Large intestine (tissue), 3 donors: Measurements from ENCODE around the gene MGAT3. TPM values are rescaled to one million over a fixed set of nuclear protein-coding genes. Genes with fewer than 3 reads are reported as not detected.
A peak's percentile ranks its signal among the peaks of the same experiment; 100 is the strongest.
"Not testable (repeated sequence)": the region's sequence is repeated elsewhere in the genome, so short reads cannot be mapped to it uniquely, and the experiment has no call there.

Experiments used
- DNase-seq, 2 donors: peaks; one replicate each; pipeline versions ENCODE4 v3.0.0 to v3.0.0-alpha.2; 2013
- H3K27ac ChIP-seq: one replicate; pipeline ENCODE4 v1.5.1; 2013; ENCODE audit warnings: low read length
- H3K27me3 ChIP-seq: 2 replicates; pipeline ENCODE4 v1.6.1; 2013; ENCODE audit warnings: low read length; ENCODE audit not compliant: control insufficient read depth, insufficient read depth
- H3K36me3 ChIP-seq: 2 replicates; pipeline ENCODE4 v1.6.1; 2013; ENCODE audit warnings: low read length; ENCODE audit not compliant: control insufficient read depth, insufficient read depth
- H3K4me1 ChIP-seq: one replicate; pipeline ENCODE4 v1.6.1; 2013; ENCODE audit warnings: low read length; ENCODE audit not compliant: control insufficient read depth, insufficient read depth
- H3K4me3 ChIP-seq: one replicate; pipeline ENCODE4 v1.5.1; 2013; ENCODE audit warnings: low read length
- H3K9me3 ChIP-seq: one replicate; pipeline ENCODE4 v1.6.1; 2013; ENCODE audit warnings: mild to moderate bottlenecking, low read depth, low read length, moderate library complexity; ENCODE audit not compliant: control insufficient read depth
- WGBS: methylation state at CpG from one replicate; pipeline ENCODE4 v1.1.5; 2013; ENCODE audit warnings: low lambda C conversion rate; ENCODE audit not compliant: insufficient coverage; 5-methylcytosine and 5-hydroxymethylcytosine counted together
- polyA plus RNA-seq: library from polyadenylated mRNA; unstranded; fragments of 120-200 nt; gene quantifications from one replicate; pipeline ENCODE4 v1.2.1, GENCODE V29; 2013

The MGAT3 gene
- polyA plus RNA-seq, 1 donor: 24.1 TPM

DNA sequence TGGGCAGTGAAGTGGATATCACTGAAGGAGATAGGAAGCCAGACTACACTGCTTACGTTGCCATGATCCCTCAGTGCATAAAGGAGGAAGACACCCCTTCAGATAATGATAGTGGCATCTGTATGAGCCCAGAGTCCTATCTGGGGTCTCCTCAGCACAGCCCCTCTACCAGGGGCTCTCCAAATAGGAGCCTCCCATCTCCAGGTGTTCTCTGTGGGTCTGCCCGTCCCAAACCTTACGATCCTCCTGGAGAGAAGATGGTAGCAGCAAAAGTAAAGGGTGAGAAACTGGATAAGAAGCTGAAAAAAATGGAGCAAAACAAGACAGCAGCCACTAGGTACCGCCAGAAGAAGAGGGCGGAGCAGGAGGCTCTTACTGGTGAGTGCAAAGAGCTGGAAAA is 65.3 kb downstream of the MGAT3 start:
- Histone ChIP-seq H3K36me3 (peaks cover 50% of the 10 kb centered on the region), H3K4me3 (peak overlapping the region; percentile 100), H3K4me1 (peaks cover 37% of the 10 kb centered on the region), H3K27ac (peak overlapping the region; percentile 100)
- H3K27me3 ChIP-seq, DNase-seq, H3K9me3 ChIP-seq: not testable (repeated sequence)
- no CpG with 5 or more reads among the region's 5 CpGs for WGBS

DNA sequence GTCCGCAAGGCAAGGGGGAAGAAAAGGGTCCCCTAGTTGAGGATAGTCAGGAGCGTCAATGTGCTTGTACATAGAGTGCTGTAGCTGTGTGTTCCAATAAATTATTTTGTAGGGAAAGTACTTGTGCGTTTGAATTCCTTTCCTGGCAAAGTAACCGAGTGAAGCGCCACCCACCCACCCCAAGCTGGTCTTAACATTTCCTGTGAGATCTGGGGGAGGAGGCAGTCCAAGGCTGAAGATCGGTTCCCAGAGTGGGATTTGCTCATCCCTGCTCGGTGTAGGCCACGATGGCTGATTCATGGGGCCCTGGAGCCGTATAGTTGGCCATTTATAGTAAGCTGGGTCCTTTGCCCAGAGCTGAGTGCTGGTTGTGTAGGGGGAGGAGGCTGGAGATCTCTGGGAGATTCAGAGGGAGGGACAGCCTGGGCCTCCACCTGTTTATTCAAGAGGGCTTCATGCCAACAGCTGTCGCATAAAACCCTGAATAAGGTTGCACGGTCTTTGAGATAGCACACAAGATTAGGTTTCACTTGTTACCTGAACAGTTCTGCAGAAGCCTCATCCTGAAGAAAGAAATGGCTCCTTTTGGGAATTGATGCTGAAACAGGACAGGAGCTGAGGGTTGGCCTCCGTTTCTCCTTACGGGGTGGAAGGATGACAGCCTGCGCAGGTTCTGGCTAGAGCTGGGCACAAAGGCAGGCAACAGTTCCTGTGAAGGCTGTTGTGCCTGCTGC is 65.9 kb downstream of the MGAT3 start:
- H3K36me3 ChIP-seq: peaks cover 47% of the 10 kb centered on the region
- peak overlapping the region; percentile 46 for H3K27ac ChIP-seq
- H3K4me3 ChIP-seq: peak overlapping the region; percentile 100
- H3K4me1 ChIP-seq: peaks cover 36% of the 10 kb centered on the region
- H3K27me3 ChIP-seq: no peaks in the 10 kb centered on the region
- H3K9me3 ChIP-seq: peaks cover 3% of the 10 kb centered on the region
- WGBS: no CpG with 5 or more reads among the region's 14 CpGs
- DNase-seq: peak in 1 of 2 donors; percentile 53

DNA sequence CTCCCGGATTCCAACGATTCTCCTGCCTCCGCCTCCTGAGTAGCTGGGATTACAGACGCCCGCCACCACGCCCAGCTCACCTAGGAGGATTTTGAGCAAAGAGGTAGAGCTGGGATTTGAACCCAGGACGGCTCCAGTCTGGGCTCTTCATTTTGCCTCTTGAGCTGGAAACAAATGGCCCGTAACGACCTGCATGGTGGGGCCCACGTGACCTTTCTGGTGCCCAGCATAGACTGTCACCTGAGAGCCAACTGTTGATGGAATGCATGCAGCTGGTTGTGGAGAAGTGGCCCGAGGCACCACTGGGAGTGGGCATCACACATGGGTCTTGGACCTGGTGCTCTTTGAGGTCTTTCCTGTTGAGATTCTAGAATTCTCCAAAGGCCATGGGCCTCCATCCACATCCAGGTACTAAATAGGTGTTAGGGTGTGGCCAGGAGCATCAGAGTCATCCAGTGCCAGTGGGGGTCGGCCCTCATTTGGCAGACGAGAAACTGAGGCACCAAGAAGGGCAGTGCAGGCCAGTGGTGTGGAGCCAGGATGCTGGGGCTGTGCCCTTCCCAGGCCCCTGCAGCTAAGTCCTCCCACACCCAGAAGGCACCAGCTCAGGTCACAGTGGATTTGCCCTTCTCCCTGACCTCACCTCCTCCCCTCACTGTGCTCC is 67.4 kb downstream of the MGAT3 start:
- DNase-seq: no peak
- no peak overlapping the region for H3K27ac ChIP-seq
- no peak overlapping the region for H3K4me3 ChIP-seq
- H3K4me1 ChIP-seq: peaks cover 36% of the 10 kb centered on the region
- H3K36me3 ChIP-seq: peaks cover 56% of the 10 kb centered on the region
- WGBS: no CpG with 5 or more reads among the region's 13 CpGs
- no peaks in the 10 kb centered on the region for H3K27me3 ChIP-seq
- H3K9me3 ChIP-seq: peaks cover 3% of the 10 kb centered on the region

DNA sequence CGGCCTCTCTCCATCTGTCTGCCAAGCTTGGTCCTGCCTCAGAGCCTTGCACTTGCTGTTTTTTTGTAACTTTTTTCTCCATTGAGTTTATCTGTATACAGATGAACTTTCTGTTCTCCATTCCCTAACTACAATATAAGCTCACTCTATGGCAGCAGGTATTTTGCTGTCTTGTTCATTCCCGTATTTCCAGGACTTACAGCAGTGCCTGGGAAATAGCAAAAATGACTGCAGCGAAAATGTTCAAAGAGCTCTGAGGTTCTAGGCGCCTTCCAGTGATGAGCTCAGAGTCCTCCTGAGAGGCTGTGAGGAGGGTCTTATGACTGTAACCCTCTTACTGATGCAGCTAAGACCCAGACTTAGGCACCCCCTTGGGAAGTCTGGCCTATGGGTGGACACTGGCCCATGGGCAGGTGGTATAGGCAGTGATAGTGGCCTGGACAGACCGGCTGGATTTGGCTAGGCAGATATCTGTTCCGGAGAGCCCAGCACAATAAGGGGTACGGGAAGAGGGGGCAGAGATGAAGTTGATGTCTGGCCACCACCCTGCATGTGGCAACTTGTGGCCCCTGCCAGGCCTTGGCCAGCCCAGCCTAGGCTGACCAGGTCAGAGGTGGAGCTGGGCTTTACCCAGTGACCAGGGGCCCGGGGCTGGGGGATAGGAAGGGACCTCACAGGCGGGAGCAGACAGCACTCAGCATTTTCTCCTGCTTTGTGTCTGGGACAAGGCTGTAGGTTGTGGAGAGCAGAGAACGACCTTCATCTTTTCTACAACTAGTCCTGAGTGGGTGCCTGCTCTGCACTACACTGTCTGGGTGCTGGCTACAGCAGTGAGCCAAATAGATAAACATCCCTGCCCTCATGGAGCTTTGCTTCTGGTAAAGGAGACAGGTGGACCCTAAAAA is 68.2 kb downstream of the MGAT3 start:
- no peak overlapping the region for H3K27ac ChIP-seq
- WGBS: 64% methylated on average over 2 of the region's 10 CpGs
- H3K36me3 ChIP-seq: peaks cover 64% of the 10 kb centered on the region

DNA sequence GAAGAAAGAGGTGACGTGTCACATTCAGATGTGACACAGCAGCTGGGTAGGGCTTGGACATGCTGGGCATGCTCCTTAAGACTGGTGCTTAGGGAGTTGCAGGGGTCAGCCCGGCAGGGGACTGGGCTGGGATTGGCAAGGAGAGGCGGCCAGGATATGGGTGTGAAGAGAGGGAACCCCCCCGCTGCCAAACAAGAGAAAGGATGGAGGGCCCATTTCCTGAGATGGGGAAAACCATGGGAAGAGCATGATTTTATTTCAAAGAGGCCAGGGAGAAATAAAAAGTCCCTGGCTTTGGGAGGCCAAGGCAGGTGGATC is 68.8 kb downstream of the MGAT3 start:
- Histone ChIP-seq H3K27ac (no peak overlapping the region), H3K4me1 (peaks cover 44% of the 10 kb centered on the region), H3K9me3 (no peaks in the 10 kb centered on the region), H3K27me3 (no peaks in the 10 kb centered on the region), H3K4me3 (no peak overlapping the region), H3K36me3 (peaks cover 68% of the 10 kb centered on the region)
- DNase-seq: no peak
- 87% methylated on average over 3 of the region's 4 CpGs for WGBS

More for the DNA sequence above, 68.2 kb downstream of the MGAT3 start:
- DNase-seq: no peak
- Histone ChIP-seq H3K9me3 (no peaks in the 10 kb centered on the region), H3K27me3 (no peaks in the 10 kb centered on the region), H3K4me3 (no peak overlapping the region), H3K4me1 (peaks cover 44% of the 10 kb centered on the region)

DNA sequence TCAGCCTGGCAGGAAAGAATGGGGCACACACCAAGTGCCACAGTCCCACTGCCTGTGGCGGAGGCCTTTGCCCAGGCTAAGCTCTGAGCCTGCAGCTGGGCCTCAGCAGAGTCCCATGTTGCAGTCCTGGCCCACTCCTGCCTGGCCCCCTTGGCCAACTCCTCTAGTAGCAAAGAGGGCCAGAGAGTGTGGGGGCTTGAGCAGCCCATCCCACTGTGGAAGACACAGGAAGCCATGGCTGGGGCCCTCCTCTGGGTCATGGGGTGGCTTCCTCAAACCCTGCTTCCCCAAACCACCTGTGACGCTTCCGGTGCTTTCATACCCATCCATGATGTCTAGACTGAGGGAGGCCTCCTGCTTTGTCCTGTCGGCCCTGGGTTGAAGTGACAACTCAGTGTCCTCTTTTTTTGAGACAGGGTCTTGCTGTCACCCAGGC is 69.9 kb downstream of the MGAT3 start:
- H3K27ac ChIP-seq: no peak overlapping the region

DNA sequence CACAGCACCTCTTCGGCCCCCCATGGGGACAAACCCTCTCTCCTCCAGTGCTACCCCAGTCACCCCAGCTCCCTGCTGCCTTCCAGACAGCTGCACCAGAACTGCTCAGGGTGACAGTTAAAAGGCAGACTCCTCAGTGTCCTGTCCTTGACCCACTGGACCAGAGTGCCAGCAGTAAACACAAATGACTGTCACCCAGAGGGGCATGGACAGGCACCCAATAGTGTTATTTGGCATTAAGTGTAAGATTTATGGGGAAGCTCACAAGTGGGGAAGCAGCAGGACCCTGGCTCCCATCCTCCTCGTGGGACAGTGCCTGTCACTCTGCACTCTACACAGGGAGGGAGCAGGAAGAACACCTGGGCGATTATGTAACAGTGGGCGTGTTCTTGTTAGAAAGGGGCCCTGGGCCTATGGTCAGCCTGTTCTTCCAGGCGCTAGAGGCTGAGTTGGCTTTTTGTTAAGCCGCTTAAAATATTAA is 70.7 kb downstream of the MGAT3 start:
- H3K36me3 ChIP-seq: peaks cover 57% of the 10 kb centered on the region
- H3K4me3 ChIP-seq: no peak overlapping the region
- no peaks in the 10 kb centered on the region for H3K9me3 ChIP-seq
- H3K27me3 ChIP-seq: no peaks in the 10 kb centered on the region
- peak overlapping the region; percentile 37 for H3K27ac ChIP-seq
- whole genome bisulfite sequencing: no CpG with 5 or more reads among the region's 6 CpGs
- H3K4me1 ChIP-seq: peaks cover 51% of the 10 kb centered on the region
- DNase-seq: peak; percentile 72 to 83

More for the DNA sequence above, 69.9 kb downstream of the MGAT3 start:
- H3K4me1 ChIP-seq: peaks cover 52% of the 10 kb centered on the region
- no peaks in the 10 kb centered on the region for H3K9me3 ChIP-seq
- no peak for DNase-seq
- H3K4me3 ChIP-seq: no peak overlapping the region
- peaks cover 65% of the 10 kb centered on the region for H3K36me3 ChIP-seq
- H3K27me3 ChIP-seq: no peaks in the 10 kb centered on the region
- no CpG with 5 or more reads among the region's 4 CpGs for WGBS

DNA sequence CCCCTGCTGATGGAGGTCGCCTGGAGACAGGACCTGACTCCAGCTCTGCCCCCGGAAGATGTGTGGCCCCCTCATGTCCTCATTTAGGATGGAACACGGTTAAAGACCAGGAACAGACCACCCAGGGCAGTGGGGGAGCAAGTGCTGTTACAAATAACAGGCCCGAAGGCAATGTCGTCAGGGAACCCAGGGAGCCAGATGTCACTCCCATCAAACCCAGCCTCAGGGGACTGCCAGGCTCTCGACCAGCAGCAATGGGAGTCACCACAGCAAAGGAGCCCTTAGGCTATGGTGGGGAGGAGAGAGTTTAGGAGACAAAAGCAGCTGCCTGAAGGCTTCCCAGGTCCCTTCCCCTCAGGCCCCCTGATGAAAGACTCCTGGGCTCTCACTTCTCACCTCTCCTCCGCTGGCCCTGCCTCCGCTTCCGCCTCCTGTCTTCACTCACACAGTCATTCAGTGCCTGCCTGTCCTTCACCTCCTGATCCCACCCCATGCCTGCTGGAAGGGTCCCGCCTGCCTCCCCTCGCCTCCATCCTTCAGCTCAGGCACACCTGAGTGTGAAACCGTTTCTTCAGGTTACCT is 71.4 kb downstream of the MGAT3 start:
- 100% methylated on average over 1 of the region's 12 CpGs for WGBS
- H3K9me3 ChIP-seq: no peaks in the 10 kb centered on the region
- H3K27me3 ChIP-seq: no peaks in the 10 kb centered on the region
- no peak overlapping the region for H3K4me3 ChIP-seq
- H3K27ac ChIP-seq: peak overlapping the region; percentile 37
- peaks cover 51% of the 10 kb centered on the region for H3K36me3 ChIP-seq
- DNase-seq: no peak
- peaks cover 44% of the 10 kb centered on the region for H3K4me1 ChIP-seq

DNA sequence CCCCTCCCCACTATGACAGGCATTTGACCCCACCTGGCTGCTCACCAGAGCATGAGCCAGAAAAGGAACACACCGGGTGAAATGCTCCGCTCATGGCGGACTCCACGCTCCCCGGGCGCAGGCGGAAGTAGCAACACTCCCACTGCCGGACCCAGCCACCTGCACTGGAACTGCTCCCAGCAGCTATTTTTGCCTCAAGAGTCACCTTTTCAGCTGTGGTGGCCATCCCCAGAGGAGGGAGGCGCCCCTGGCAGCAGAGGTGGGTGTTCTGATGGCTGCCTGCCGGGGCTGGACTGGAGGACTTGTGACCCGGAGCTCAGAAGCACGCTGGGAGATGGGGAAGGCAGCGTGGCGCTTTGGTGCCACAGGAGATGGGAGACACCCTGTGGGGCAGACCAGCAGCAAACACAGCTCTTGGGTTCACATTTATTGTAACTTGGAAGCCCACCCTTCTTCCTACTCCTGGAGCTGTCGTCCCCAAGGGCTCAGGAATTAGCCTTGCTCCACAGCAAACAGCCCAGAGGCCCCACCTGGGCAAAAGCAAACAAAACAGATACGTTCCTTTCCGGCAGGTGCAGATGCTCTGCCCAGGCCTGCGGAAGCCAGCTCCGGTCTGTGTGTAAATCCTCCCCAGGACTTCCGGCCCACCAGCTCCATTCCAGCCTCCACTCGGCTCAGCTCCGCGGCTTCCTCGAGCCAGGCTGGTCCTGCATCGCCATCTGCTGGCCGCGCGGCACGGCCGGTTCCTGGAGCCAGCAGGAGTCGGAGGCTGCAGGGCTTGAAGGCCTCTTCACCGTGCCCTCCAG is 72.1 kb downstream of the MGAT3 start:
- Histone ChIP-seq H3K9me3 (no peaks in the 10 kb centered on the region), H3K36me3 (peaks cover 46% of the 10 kb centered on the region), H3K27me3 (no peaks in the 10 kb centered on the region), H3K27ac (peak overlapping the region; percentile 37), H3K4me3 (peak overlapping the region; percentile 5), H3K4me1 (peaks cover 43% of the 10 kb centered on the region)
- no CpG with 5 or more reads among the region's 32 CpGs for WGBS
- peak; percentile 92 for DNase-seq
